Testis (tissue), 2 donors: Measurements from ENCODE around the gene RXRA.

Experiments
- POLR2A ChIP-seq: fragments of 450-650 bp; IDR thresholded peaks from one replicate; pipeline ENCODE4 v1.6.1; 2017; ENCODE audit warnings: antibody characterized with exemption, mild to moderate bottlenecking, moderate library complexity
- TF ChIP-seq, protein P1 (sequence below), 3 experiments: fragments of 450-650 bp in 2 of 3; fragments of 200-600 bp in 1 of 3; sonication (generic) in 1 of 3; IDR thresholded peaks; one replicate each; pipeline ENCODE4 v1.5.1; 2016 to 2019; ENCODE audit warnings: antibody characterized with exemption in 3 of 3, mild to moderate bottlenecking in 2 of 3, moderate library complexity in 1 of 3

DNA sequence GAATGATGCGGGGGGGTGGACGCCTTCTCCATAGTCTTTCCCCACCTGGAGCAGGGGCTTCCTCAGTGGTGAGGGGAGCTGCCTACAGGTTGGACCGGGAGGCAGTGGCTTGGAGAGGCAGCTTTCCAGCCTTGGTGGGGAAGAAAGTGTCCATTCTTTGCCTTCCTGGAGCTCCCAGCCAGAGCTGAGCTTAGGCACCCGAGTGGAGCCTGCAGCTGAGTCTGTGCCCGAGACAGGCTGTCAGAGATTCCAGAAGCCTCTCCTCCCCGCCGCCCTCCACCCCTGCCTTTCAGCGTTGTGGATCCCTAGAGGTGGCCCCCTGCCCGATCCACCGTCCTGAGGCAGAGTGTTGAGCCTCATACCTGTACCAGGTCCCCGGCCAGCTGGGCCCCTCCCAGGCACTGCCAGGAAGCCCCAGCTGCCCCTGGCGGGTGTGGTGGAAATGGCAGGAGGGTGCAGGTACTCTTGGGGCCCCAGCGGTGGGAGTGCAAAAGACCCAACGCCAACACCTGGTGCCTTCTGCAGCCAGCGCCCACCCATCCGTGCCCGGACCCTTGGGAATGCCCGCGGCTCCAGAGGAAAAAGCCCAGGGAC is 112.0 kb downstream of the RXRA start:
- TF ChIP-seq, protein P1, sequence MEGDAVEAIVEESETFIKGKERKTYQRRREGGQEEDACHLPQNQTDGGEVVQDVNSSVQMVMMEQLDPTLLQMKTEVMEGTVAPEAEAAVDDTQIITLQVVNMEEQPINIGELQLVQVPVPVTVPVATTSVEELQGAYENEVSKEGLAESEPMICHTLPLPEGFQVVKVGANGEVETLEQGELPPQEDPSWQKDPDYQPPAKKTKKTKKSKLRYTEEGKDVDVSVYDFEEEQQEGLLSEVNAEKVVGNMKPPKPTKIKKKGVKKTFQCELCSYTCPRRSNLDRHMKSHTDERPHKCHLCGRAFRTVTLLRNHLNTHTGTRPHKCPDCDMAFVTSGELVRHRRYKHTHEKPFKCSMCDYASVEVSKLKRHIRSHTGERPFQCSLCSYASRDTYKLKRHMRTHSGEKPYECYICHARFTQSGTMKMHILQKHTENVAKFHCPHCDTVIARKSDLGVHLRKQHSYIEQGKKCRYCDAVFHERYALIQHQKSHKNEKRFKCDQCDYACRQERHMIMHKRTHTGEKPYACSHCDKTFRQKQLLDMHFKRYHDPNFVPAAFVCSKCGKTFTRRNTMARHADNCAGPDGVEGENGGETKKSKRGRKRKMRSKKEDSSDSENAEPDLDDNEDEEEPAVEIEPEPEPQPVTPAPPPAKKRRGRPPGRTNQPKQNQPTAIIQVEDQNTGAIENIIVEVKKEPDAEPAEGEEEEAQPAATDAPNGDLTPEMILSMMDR (IDR thresholded peaks at IDR 0.05), result no peak
- TF ChIP-seq POLR2A, result no peak
